Stimulated activated CD4-positive, alpha-beta T cell treated with anti-CD3 and anti-CD28 coated beads, Interleukin-2, amount 100 ng/mL, for 48 hours (primary cell): Measurements from ENCODE around the gene GAPDHS.

Source experiments
- DNase-seq, 2 donors: peaks; one replicate each; pipeline ENCODE4 v3.0.0-alpha.2; 2020

Gene GAPDHS

GRCh38 chr19:35558400-35559280 lies 25.4 kb downstream of the GAPDHS start:
- no peak for DNase-seq

GRCh38 chr19:35559281-35559659 lies 26.0 kb downstream of the GAPDHS start:
- no peak for DNase-seq

GRCh38 chr19:35559781-35560180 lies 26.5 kb downstream of the GAPDHS start:
- DNase-seq: no peak

GRCh38 chr19:35560271-35560670 lies 27.0 kb downstream of the GAPDHS start:
- no peak for DNase-seq

- no peak for DNase-seq
Measured at GRCh38 chr19:35560677-35561076, 27.4 kb downstream of the GAPDHS start.

- no peak for DNase-seq
Measured at GRCh38 chr19:35561436-35561835, 28.2 kb downstream of the GAPDHS start.

GRCh38 chr19:35562336-35562735 lies 29.1 kb downstream of the GAPDHS start:
- DNase-seq: no peak

- DNase-seq: no peak
Measured at GRCh38 chr19:35562776-35563175, 29.5 kb downstream of the GAPDHS start.

- no peak for DNase-seq
Measured at GRCh38 chr19:35563207-35563829, 30.1 kb downstream of the GAPDHS start, which contains the start of gene ATP4A. ATP4A (minus strand) TSS chr19:35563658; CDS start chr19:35563629, 29 bp downstream.

GRCh38 chr19:35565016-35565856 lies 32.0 kb downstream of the GAPDHS start:
- DNase-seq: no peak

- no peak for DNase-seq
Measured at GRCh38 chr19:35566738-35567137, 33.5 kb downstream of the GAPDHS start.

- no peak for DNase-seq
Measured at GRCh38 chr19:35569281-35569781, 36.1 kb downstream of the GAPDHS start.

GRCh38 chr19:35571406-35571965 lies 38.2 kb downstream of the GAPDHS start:
- DNase-seq: no peak

GRCh38 chr19:35577918-35578317 lies 44.7 kb downstream of the GAPDHS start:
- DNase-seq: no peak

GRCh38 chr19:35578707-35579106 lies 45.5 kb downstream of the GAPDHS start:
- DNase-seq: no peak

GRCh38 chr19:35582760-35583159 lies 49.5 kb downstream of the GAPDHS start:
- no peak for DNase-seq

GRCh38 chr19:35585848-35586247 lies 52.6 kb downstream of the GAPDHS start, which contains the start of gene PMIS2:
PMIS2 (plus strand) TSS chr19:35586173; CDS start chr19:35586260, 87 bp downstream.
- peak in 1 of 2 donors; percentile 11 for DNase-seq

GRCh38 chr19:35587321-35587720 lies 54.1 kb downstream of the GAPDHS start:
- DNase-seq: no peak

GRCh38 chr19:35590875-35591274 lies 57.6 kb downstream of the GAPDHS start:
- no peak for DNase-seq

- no peak for DNase-seq
Measured at GRCh38 chr19:35592226-35592625, 59.0 kb downstream of the GAPDHS start.
